ENCODE results near the gene VAT1L. TPM values are rescaled to one million over a fixed set of nuclear protein-coding genes. Genes with fewer than 3 reads are reported as not detected.

VAT1L gene
- total and polyA plus RNA-seq, 8 donors, result 0.32 to 10.7 (median 1.3) TPM

DNA sequence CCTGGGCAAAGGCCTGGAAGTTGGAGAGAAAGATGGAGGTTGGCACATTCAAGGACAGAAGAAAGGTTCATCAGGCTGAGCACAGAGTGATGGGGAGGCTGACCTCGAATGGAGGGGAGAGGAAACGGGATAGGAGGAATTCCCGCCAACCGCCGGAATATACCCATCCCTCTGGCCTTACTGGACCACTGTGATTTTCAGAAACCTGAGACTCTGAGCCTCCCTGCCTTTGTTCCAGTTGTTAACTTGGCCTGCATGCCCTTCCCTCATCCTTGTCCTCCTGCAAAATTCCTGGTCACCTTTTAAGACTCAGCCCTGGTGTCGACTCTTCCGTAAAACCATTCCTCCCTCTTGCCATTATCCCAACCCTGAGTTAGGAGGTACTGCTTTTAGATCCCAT lies 107.6 kb downstream of the VAT1L start:
- TF ChIP-seq, protein P1, sequence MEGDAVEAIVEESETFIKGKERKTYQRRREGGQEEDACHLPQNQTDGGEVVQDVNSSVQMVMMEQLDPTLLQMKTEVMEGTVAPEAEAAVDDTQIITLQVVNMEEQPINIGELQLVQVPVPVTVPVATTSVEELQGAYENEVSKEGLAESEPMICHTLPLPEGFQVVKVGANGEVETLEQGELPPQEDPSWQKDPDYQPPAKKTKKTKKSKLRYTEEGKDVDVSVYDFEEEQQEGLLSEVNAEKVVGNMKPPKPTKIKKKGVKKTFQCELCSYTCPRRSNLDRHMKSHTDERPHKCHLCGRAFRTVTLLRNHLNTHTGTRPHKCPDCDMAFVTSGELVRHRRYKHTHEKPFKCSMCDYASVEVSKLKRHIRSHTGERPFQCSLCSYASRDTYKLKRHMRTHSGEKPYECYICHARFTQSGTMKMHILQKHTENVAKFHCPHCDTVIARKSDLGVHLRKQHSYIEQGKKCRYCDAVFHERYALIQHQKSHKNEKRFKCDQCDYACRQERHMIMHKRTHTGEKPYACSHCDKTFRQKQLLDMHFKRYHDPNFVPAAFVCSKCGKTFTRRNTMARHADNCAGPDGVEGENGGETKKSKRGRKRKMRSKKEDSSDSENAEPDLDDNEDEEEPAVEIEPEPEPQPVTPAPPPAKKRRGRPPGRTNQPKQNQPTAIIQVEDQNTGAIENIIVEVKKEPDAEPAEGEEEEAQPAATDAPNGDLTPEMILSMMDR (IDR thresholded peaks at IDR 0.05), result no peak
- intact Hi-C loops (cut with DNase I), result no loop called here
- WGBS, 2 donors, result 74 to 78% methylated on average over 7 of the region's 7 CpGs
- Histone ChIP-seq H3K4me1 (no peaks in the 10 kb centered on the region), H3K27ac (no peak overlapping the region), H3K9me3 (no peaks in the 10 kb centered on the region), H3K27me3 (no peaks in the 10 kb centered on the region), H3K4me3 (no peak overlapping the region), H3K36me3 (no peaks in the 10 kb centered on the region)
- FAIRE-seq (no peak), DNase-seq (no peak), ATAC-seq (no peak)

- intact Hi-C loops (cut with DNase I), result no loop called here
- Histone ChIP-seq H3K4me3 (no peak overlapping the region), H3K27ac (no peak overlapping the region), H3K4me1 (no peaks in the 10 kb centered on the region), H3K36me3 (no peaks in the 10 kb centered on the region), H3K27me3 (no peaks in the 10 kb centered on the region), H3K9me3 (no peaks in the 10 kb centered on the region)
- 37 to 44% methylated on average over 7 of the region's 7 CpGs for WGBS, 2 donors
- no peak for ATAC-seq
- no peak for FAIRE-seq
- DNase-seq, result no peak
- TF ChIP-seq, protein P1 (IDR thresholded peaks at IDR 0.05), result no peak
Observed at GRCh38 chr16:77896415-77897128, 108.2 kb downstream of the VAT1L start.

- H3K9me3 ChIP-seq, result no peaks in the 10 kb centered on the region
Observed at GRCh38 chr16:77897129-77897437, 108.7 kb downstream of the VAT1L start.

DNA sequence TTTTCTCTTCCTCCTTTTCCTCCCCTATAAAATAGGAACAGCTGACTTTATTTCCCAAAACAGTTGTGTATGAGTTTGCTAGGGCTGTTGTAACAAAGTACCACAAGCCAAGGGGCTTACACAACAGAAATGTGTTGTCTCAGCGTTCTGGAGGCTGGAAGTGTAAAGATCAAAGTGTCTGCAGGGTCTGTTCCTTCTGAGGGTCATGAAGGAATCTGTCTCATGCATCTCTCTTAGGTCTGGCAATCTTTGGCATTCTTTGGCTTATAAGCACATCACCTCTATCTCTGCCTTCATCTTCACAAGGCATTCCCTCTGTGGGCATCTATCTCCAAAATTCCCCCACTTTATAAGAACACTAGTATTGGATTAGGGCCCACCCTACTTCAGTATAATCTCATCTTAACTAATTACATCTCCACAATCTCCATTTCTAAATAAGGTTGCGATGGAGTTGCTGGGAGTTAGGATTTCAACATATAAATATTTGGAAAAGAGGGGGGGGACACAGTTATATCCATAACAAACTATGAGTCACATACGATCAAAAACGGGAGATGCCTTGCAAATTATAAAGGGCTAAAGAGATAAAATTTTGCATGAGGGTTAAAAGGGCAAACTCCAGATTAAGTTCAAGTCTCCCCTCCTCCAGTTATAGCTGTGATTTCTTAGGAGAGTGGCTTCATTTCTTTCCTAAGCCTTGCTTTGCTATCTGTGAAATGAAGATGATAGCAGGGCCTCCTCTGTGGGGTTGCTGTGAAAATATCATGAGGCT lies 109.7 kb downstream of the VAT1L start:
- whole genome bisulfite sequencing, 2 donors, result 43 to 49% methylated on average over 4 of the region's 4 CpGs
- no peaks in the 10 kb centered on the region for H3K27me3 ChIP-seq
- FAIRE-seq (no peak), DNase-seq (no peak), ATAC-seq (no peak)
- no peak overlapping the region for H3K4me3 ChIP-seq
- intact Hi-C loops (cut with DNase I), result no loop called here
- no peaks in the 10 kb centered on the region for H3K9me3 ChIP-seq
- TF ChIP-seq, protein P1 (IDR thresholded peaks at IDR 0.05), result no peak
- H3K4me1 ChIP-seq, result no peaks in the 10 kb centered on the region
- H3K27ac ChIP-seq, result no peak overlapping the region
- H3K36me3 ChIP-seq, result no peaks in the 10 kb centered on the region

More at GRCh38 chr16:77897129-77897437, 108.7 kb downstream of the VAT1L start:
- H3K27me3 ChIP-seq, result no peaks in the 10 kb centered on the region
- H3K36me3 ChIP-seq, result no peaks in the 10 kb centered on the region
- WGBS, 2 donors, result 42 to 46% methylated on average over 3 of the region's 3 CpGs
- no peak overlapping the region for H3K27ac ChIP-seq
- DNase-seq (no peak), ATAC-seq (no peak), FAIRE-seq (no peak)
- TF ChIP-seq, protein P1 (IDR thresholded peaks at IDR 0.05), result no peak
- intact Hi-C loops (cut with DNase I), result no loop called here
- no peak overlapping the region for H3K4me3 ChIP-seq
- H3K4me1 ChIP-seq, result no peaks in the 10 kb centered on the region

All from pancreas (tissue), 10 donors.